ENCODE data around the gene ZNF384. TPM values are rescaled to one million over a fixed set of nuclear protein-coding genes. Genes with fewer than 3 reads are reported as not detected.

Gene ZNF384
- total RNA-seq (39.4 and 44.9 TPM in 2 replicates), polyA plus RNA-seq (38.2 and 44.1 TPM in 2 replicates)

DNA sequence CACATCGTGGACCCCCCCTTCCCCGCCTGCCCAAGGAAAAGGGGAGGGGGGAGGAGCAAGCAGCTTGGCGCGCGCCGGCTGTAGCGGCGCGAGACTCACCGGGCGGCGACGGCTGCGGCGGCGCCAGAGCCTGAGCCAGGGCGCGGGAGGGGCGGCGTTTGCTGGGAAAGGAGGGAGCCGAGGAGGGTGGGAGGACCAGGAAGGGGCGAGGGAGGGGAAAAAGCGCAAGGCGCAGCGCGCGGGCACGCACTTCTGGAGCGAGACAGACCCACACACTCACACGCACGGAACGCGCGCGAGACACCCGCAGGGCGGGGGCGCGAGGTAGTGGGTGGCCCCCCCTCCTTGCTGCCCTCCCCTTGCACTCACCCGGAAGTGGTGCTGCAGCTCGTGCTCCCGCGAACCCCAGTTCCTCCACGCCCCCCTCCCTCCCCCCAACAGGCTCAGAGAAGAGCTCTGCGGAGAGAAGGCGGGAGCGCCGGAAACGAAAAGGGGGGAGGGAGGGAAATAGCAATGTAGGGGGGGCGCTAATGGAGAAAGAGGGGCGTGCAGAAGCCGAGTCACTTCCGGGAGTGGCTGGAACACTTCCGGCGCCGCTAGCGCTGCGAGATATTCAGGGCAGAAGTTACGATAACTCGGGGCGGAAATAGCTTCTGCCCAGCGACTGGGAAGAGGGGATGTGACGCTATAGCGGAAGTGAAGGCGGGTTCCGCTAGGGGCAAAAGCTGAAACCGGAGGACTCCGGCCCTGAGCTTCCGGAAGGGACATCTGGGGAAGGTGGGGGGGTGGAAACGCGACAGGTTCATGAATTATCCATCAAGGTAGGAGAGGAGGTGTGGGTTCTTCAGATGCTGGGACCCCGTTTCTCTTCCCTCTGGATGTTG lies at the start of gene ZNF384:
Gene ZNF384 (minus strand): TSS at position 377 of the 884 bp plus-strand sequence. CDS start 9,855 bp downstream, outside the sequence.
- no peaks in the 10 kb centered on the region for H3K9me3 ChIP-seq (ENCODE audit: low read depth)
- peak within 1 kb of the TSS; percentile 65 for H3K4me3 ChIP-seq
- peak within 1 kb of the TSS; percentile 84 for H3K27ac ChIP-seq
- H3K4me1 ChIP-seq (ENCODE audit: low read depth) = peaks cover 13% of the 10 kb centered on the region
- TF ChIP-seq CTCF (IDR thresholded peaks at IDR 0.05; ENCODE audit: low read depth, low read length) = peak; percentile 19
- no peaks in the 10 kb centered on the region for H3K27me3 ChIP-seq
- peak; percentile 98 to 99 for DNase-seq (ENCODE audit: low read depth in 1 of 2, low spot score in 1 of 2)
- peaks cover 2% of the 10 kb centered on the region for H3K36me3 ChIP-seq

DNA sequence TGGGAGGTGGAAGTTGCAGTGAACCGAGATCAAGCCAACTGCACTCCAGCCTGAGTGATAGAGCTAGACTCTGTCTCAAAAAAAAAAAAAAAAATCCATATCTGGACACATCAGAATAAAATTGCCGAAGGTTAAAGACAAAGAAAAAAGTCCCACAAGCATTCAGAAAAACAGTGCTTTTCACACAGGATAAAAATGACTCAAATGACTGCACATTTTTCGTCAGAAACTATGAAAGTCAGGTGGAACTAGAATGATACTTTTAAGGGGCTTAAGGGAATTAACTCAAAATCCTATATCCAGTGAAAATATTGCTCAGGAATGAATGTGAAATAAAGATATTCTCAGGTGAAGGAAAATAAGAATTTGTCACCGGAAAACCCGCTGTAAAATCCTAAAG lies 47.6 kb upstream of the ZNF384 start:
- H3K27ac ChIP-seq = no peak overlapping the region
- DNase-seq (ENCODE audit: low read depth in 1 of 2, low spot score in 1 of 2) = no peak

DNA sequence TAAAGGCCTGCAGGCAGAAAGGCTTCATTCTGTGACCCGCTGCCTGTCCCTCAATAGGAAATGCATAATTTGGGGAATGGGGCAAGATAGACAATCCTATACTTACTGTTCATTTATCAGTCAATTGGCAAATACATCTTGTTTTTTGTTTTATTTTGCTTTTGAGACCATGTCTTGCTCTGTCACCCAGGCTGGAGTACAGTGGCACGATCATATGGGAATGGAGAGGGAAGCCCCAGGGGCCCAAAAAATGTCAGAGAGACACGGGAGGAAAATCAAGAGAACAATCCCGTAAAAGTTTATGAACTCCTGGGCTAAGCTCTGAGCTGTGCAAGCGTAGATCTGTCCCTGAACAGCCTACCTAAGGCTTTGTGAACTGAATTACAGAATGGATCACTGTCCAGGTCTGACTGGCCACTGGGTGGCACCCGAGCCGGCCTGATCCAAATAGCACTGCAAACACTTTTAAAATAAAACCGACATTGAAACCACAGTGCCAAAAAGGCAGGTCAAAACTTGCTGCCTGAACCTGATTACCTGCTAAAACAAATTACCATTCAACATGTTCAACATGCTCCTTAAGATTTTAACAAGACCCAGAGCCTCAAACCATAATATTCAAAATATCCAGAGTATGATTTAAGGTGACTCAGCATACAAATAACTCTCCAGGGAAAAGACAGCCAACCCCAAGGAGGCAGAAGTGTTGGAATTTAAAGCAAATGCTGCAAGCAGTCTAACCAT lies 46.4 kb upstream of the ZNF384 start:
- H3K27ac ChIP-seq = peak overlapping the region; percentile 37
- no peak overlapping the region for H3K4me3 ChIP-seq
- no peaks in the 10 kb centered on the region for H3K9me3 ChIP-seq (ENCODE audit: low read depth)
- peak; percentile 83 for TF ChIP-seq CTCF (IDR thresholded peaks at IDR 0.05; ENCODE audit: low read depth, low read length)
- peaks cover 3% of the 10 kb centered on the region for H3K36me3 ChIP-seq
- DNase-seq (ENCODE audit: low read depth in 1 of 2, low spot score in 1 of 2) = peak; percentile 72 to 76
- peaks cover 3% of the 10 kb centered on the region for H3K4me1 ChIP-seq (ENCODE audit: low read depth)
- no peaks in the 10 kb centered on the region for H3K27me3 ChIP-seq

More for the DNA sequence above, 47.6 kb upstream of the ZNF384 start:
- no peaks in the 10 kb centered on the region for H3K27me3 ChIP-seq
- no peaks in the 10 kb centered on the region for H3K36me3 ChIP-seq
- H3K4me1 ChIP-seq (ENCODE audit: low read depth) = peaks cover 3% of the 10 kb centered on the region
- no peaks in the 10 kb centered on the region for H3K9me3 ChIP-seq (ENCODE audit: low read depth)
- TF ChIP-seq CTCF (IDR thresholded peaks at IDR 0.05; ENCODE audit: low read depth, low read length) = no peak
- no peak overlapping the region for H3K4me3 ChIP-seq

DNA sequence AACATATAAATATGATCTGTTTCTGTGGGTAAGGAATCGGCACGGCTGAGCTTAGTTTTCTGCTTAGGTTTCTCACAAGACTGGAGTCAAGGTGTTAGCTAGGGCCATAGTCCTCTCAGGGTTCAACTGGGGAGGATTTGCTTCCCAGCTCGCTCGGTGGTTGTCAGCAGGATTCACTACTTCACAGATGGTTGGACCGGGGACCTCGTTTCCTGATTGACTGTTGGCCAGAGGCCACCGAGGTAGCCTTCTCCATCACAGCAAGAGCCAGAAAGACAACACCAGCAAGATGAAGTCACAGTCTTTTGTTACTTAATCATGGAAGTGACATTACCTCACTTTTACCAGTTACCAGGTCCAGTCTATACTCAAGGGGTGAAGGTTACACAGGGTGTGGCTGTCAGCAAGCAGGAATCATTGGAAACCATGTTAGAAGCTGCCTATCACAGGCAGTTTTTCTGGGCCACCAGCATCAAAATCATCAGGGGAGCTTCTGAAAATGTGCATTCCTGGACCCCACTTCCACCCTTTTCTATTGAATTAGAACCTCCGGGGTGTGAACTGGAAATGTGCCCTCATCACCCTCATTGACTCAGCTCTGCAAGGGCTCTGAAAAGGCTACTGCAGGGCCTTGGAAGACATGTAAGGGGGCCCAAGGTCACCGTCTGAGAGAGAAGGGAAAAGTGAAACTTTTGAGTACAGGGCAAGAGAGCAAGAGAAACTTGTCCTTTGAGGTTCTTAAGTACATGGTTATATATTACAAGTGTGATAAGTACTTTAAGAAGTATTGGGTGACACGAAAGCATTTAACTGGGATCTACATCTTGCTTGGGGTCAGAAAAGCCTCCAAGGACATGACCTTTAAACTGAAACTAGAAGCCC lies 45.6 kb upstream of the ZNF384 start:
- no peak for TF ChIP-seq CTCF (IDR thresholded peaks at IDR 0.05; ENCODE audit: low read depth, low read length)
- Histone ChIP-seq H3K27me3 (no peaks in the 10 kb centered on the region), H3K36me3 (peaks cover 9% of the 10 kb centered on the region), H3K4me3 (no peak overlapping the region), H3K27ac (peak overlapping the region; percentile 37), H3K4me1 (ENCODE audit: low read depth) (peaks cover 3% of the 10 kb centered on the region), H3K9me3 (ENCODE audit: low read depth) (no peaks in the 10 kb centered on the region)
- DNase-seq (ENCODE audit: low read depth in 1 of 2, low spot score in 1 of 2) = no peak

GRCh38 chr12:6730169-6730568 lies 41.0 kb upstream of the ZNF384 start:
- DNase-seq (ENCODE audit: low read depth in 1 of 2, low spot score in 1 of 2) = no peak
- Histone ChIP-seq H3K27me3 (no peaks in the 10 kb centered on the region), H3K4me3 (no peak overlapping the region), H3K4me1 (ENCODE audit: low read depth) (no peaks in the 10 kb centered on the region), H3K27ac (no peak overlapping the region), H3K9me3 (ENCODE audit: low read depth) (no peaks in the 10 kb centered on the region), H3K36me3 (peaks cover 11% of the 10 kb centered on the region)
- TF ChIP-seq CTCF (IDR thresholded peaks at IDR 0.05; ENCODE audit: low read depth, low read length) = no peak
